Measurements from ENCODE around the gene IRAK2. TPM values are rescaled to one million over a fixed set of nuclear protein-coding genes. Genes with fewer than 3 reads are reported as not detected.

IRAK2 gene
- total and polyA plus RNA-seq, 2 of the 8 experiments (the other 6 are each of a cell fraction or from before 2014, with no cell fraction given) = 1.5 TPM

DNA sequence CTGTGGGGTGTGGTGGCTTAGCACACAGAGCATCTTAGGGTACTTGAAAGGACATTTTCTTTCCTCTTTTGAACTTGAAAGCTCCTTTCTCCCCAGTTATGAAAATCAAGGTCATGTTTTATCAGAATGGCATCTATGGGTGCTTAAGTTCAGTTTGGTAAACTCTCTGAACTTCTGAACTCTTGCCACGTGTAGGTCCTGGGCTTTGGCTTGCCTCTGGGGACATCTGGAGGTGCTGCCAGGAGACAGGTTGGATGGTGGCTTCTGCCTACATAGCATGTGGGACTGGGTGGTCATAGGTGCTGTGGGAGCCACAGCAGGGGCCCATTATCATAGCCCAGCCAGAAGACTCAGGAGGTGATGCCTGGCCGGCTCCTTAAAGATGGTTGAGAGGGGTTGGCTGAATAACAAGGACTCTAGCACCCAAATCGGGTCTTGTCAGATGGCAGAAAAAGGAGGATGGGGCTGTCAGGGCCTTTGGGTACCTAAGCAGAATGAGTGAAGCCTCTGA, 112.5 kb downstream of the IRAK2 start:
- Histone ChIP-seq H3K4ac (replicated peaks; ENCODE audit: insufficient read length, low read depth, low read length) (no peak overlapping the region), H2BK120ac (replicated peaks; ENCODE audit: low read depth, low read length) (no peak overlapping the region), H2BK20ac (ENCODE audit: low read length) (no peak overlapping the region), H3K9me3 (ENCODE audit: insufficient read depth in 2 of 2, low read depth in 1 of 2, low read length in 1 of 2) (no peaks in the 10 kb centered on the region), H3K79me2 (ENCODE audit: control insufficient read depth in 1 of 2, insufficient read depth in 2 of 2, low read length in 2 of 2) (peaks cover 0 to 21% of the 10 kb centered on the region in 2 experiments; a peak in 2 of 4 replicates), H4K5ac (ENCODE audit: insufficient read length, low read depth, low read length) (no peak overlapping the region), H3K4me3 (ENCODE audit: extremely low read depth in 1 of 4, insufficient read depth in 2 of 4, low read depth in 3 of 4, low read length in 4 of 4) (no peak overlapping the region), H3K23me2 (ENCODE audit: low read depth, low read length) (no peaks in the 10 kb centered on the region), H3K36me3 (ENCODE audit: control insufficient read depth in 2 of 4, insufficient read depth in 4 of 4, low read length in 3 of 4) (peaks cover 0 to 32% (median 16%) of the 10 kb centered on the region in 4 experiments), H3K27me3 (replicated peaks in 1 of 4; ENCODE audit: control insufficient read depth in 3 of 4, extremely low read depth in 1 of 4, insufficient read depth in 3 of 4, low read length in 3 of 4) (no peaks in the 10 kb centered on the region), H3K27ac (ENCODE audit: low read depth, low read length) (no peak overlapping the region), H3K18ac (ENCODE audit: extremely low read depth, low read length) (no peak overlapping the region), H3K79me1 (ENCODE audit: low read depth, low read length) (peaks cover 3% of the 10 kb centered on the region; the same call in 1 of the 2 replicates), H4K8ac (ENCODE audit: extremely low read depth, insufficient read depth, low read length) (no peak overlapping the region), H3K4me2 (ENCODE audit: insufficient read depth in 1 of 2, low read depth in 2 of 2, low read length in 2 of 2) (no peak overlapping the region), H3K4me1 (replicated peaks in 1 of 4; ENCODE audit: control insufficient read depth in 3 of 4, insufficient read depth in 4 of 4, low read length in 3 of 4) (no peaks in the 10 kb centered on the region), H4K20me1 (replicated peaks in 1 of 2; ENCODE audit: control insufficient read depth in 1 of 2, insufficient read depth in 2 of 2, low read length in 2 of 2) (peaks cover 0 to 13% of the 10 kb centered on the region in 2 experiments), H2AK5ac (ENCODE audit: low read depth, low read length) (no peak overlapping the region), H2AFZ (ENCODE audit: low read length) (no peak overlapping the region), H2BK15ac (ENCODE audit: low read length) (no peak overlapping the region), H3K14ac (ENCODE audit: insufficient read length) (no peak overlapping the region), H4K91ac (replicated peaks; ENCODE audit: insufficient read length, low read length) (no peak overlapping the region), H3K56ac (replicated peaks; ENCODE audit: insufficient read length, low read depth, low read length) (no peak overlapping the region), H2BK5ac (ENCODE audit: low read depth, low read length) (no peak overlapping the region), H3K9ac (replicated peaks in 1 of 4; ENCODE audit: extremely low read depth in 1 of 4, low read depth in 3 of 4, low read length in 3 of 4) (no peak overlapping the region), H3K23ac (ENCODE audit: insufficient read length) (no peak overlapping the region), H2BK12ac (ENCODE audit: low read depth, low read length) (no peak overlapping the region)
- FAIRE-seq (no peak), DNase-seq (ENCODE audit: low read depth in 1 of 2, low spot score in 2 of 2) (no peak)
- ChIA-PET CTCF (ENCODE audit: partially characterized antibody) (no interaction called here), POLR2A (ENCODE audit: partially characterized antibody) (interaction anchor here (1.9 kb wide), 1 partner anchor 9 kb away, joined by 7 read pairs; no protein-coding TSS in a partner anchor)
- WGBS, 2 experiments (ENCODE audit: extremely low coverage in 1 of 2, insufficient coverage in 1 of 2, insufficient read length in 1 of 2, insufficient replicate concordance in 2 of 2, low coverage in 1 of 2, low lambda C conversion rate in 2 of 2, missing lambda C conversion rate in 1 of 2) = 64% methylated on average over 3 of the region's 3 CpGs; no CpG with 5 or more reads in 1 of the 2 experiments
- no peak for TF ChIP-seq JUN (IDR thresholded peaks at IDR 0.05; ENCODE audit: low read depth, low read length)
- TF ChIP-seq CBX8 (IDR thresholded peaks at IDR 0.05; ENCODE audit: borderline replicate concordance, low read depth, low read length) = no peak
- TF ChIP-seq SP1 (IDR thresholded peaks at IDR 0.05; ENCODE audit: low read depth, low read length) = no peak
- no peak for TF ChIP-seq SIN3A (conservative IDR thresholded peaks at IDR 0.05 in 1 of 2, IDR thresholded peaks at IDR 0.05 in 1 of 2; ENCODE audit: low read depth in 1 of 2, low read length in 2 of 2)
- no peak for TF ChIP-seq USF2 (IDR thresholded peaks at IDR 0.05; ENCODE audit: low read length)
- TF ChIP-seq GTF2F1 (IDR thresholded peaks at IDR 0.05; ENCODE audit: borderline replicate concordance, low read depth, low read length) = no peak
- no peak for TF ChIP-seq POLR2AphosphoS5 (IDR thresholded peaks at IDR 0.05; ENCODE audit: low read depth, low read length)
- no peak for TF ChIP-seq SIX5 (IDR thresholded peaks at IDR 0.05; ENCODE audit: low read depth, low read length)
- TF ChIP-seq RFX5 (IDR thresholded peaks at IDR 0.05; ENCODE audit: borderline replicate concordance, low read depth, low read length) = no peak
- no peak for TF ChIP-seq TAF7 (optimal IDR thresholded peaks at IDR 0.05; ENCODE audit: borderline replicate concordance, low read depth, low read length)
- TF ChIP-seq SRF (IDR thresholded peaks at IDR 0.05; ENCODE audit: low read depth, low read length) = no peak
- no peak for TF ChIP-seq CHD2 (IDR thresholded peaks at IDR 0.05; ENCODE audit: low read length)

All from H1 (cell line).